Heart left ventricle (tissue), 13 donors: ENCODE data around the gene BSPRY.

Experiments used
- POLR2A ChIP-seq, 2 donors: fragments of 450-650 bp; IDR thresholded peaks; one replicate each; pipeline ENCODE4 v1.6.1; 2017; ENCODE audit warnings: antibody characterized with exemption in 2 of 2, mild to moderate bottlenecking in 2 of 2, moderate library complexity in 2 of 2
- TF ChIP-seq, protein P1 (sequence below), 12 donors: fragments of 200-600 bp; sonication (generic) in 4 of 12; IDR thresholded peaks; one replicate each; pipeline versions ENCODE4 v1.5.0 to v1.8.0; 2018 to 2022; ENCODE audit warnings: antibody characterized with exemption in 12 of 12, mild to moderate bottlenecking in 5 of 12
- donor health status: ischemic (EF 13 %, LVEDD 7.1; RV severe dilation, severe dysfunction).
- donor health status: DM: no; HTN: yes; CAD: no.
- donor health status: DM: no; HTN: no; CAD: no.
- donor health status: ischemic (EF 25% LVEDD 6.9; RV normal size, moderate dysfunction).
- donor health status: ischemic (EF 25% LVEDD 5.7; RV mildly dilated, moderate dysfunction).
- donor health status: ischemic (EF 35%, LVEDD 5.7; RV mildly dilated, moderate dysfunction).
- donor health status: nonischemic (EF 11% LVEDD 7.7; RV severe dilation, severe dysfunction).
- donor health status: DM: yes; HTN: yes; CAD: no.
- donor health status: PGD.
- donor health status: ischemic (EF 29% LVEDD 5.4; RV normal size, mild dysfunction).
- donor health status: nonischemic (EF 23%, LVEDD 6.1; RV moderate dilation, normal function).

DNA sequence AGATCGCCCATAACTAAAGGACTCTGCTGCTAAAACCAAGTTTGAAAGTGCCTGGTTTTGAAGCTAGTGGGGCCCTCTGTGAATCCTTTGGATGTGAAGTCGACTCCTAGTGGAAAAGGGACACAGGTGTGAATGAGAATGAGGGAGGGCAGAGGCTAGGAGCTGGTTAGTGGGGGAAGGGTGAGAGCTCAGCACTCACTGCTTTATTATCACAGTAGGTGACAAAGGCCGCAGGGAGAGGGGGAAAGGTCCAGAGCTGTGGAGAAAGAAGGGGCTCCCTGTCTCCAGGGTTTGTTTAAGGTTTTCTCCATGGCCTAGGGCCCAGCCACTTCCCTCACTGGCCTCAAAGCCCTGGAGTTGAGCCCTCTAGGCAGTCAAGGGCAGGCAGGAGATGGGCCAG is 23.9 kb downstream of the BSPRY start:
- TF ChIP-seq, protein P1, sequence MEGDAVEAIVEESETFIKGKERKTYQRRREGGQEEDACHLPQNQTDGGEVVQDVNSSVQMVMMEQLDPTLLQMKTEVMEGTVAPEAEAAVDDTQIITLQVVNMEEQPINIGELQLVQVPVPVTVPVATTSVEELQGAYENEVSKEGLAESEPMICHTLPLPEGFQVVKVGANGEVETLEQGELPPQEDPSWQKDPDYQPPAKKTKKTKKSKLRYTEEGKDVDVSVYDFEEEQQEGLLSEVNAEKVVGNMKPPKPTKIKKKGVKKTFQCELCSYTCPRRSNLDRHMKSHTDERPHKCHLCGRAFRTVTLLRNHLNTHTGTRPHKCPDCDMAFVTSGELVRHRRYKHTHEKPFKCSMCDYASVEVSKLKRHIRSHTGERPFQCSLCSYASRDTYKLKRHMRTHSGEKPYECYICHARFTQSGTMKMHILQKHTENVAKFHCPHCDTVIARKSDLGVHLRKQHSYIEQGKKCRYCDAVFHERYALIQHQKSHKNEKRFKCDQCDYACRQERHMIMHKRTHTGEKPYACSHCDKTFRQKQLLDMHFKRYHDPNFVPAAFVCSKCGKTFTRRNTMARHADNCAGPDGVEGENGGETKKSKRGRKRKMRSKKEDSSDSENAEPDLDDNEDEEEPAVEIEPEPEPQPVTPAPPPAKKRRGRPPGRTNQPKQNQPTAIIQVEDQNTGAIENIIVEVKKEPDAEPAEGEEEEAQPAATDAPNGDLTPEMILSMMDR (IDR thresholded peaks at IDR 0.05) = no peak
- no peak for TF ChIP-seq POLR2A (IDR thresholded peaks at IDR 0.05)
